HUES64 (cell line): ENCODE data around the gene ACACA.

Source experiments
- H3K27ac ChIP-seq: 2 replicates; pipeline ENCODE4 v1.7.0; 2013; ENCODE audit warnings: low read depth, low read length, inconsistent platforms
- H3K27me3 ChIP-seq: 2 replicates; pipeline ENCODE4 v1.6.1; 2013; ENCODE audit warnings: mild to moderate bottlenecking, low read length; ENCODE audit not compliant: insufficient read depth
- H3K36me3 ChIP-seq: 2 replicates; pipeline ENCODE4 v1.6.1; 2013; ENCODE audit warnings: mild to moderate bottlenecking, low read length; ENCODE audit not compliant: insufficient read depth
- H3K4me1 ChIP-seq: 2 replicates; pipeline ENCODE4 v1.6.1; 2013; ENCODE audit warnings: mild to moderate bottlenecking, low read length, moderate library complexity; ENCODE audit not compliant: insufficient read depth
- H3K4me3 ChIP-seq: 2 replicates; pipeline ENCODE4 v1.5.1; 2013; ENCODE audit warnings: mild to moderate bottlenecking, low read length, moderate library complexity
- H3K9ac ChIP-seq: 2 replicates; pipeline ENCODE4 v1.6.1; 2013; ENCODE audit warnings: mild to moderate bottlenecking, low read depth, low read length
- H3K9me3 ChIP-seq: 2 replicates; pipeline ENCODE4 v1.6.1; 2013; ENCODE audit warnings: low read depth, low read length; ENCODE audit not compliant: insufficient read depth
- WGBS: fragments of 150-250, 120-280 bp; methylation state at CpG from one replicate; pipeline ENCODE4 v1.1.7; 2013; ENCODE audit warnings: missing lambda C conversion rate; 5-methylcytosine and 5-hydroxymethylcytosine counted together

ACACA gene

GRCh38 chr17:37051833-37052232, 354.8 kb downstream of the ACACA start:
- WGBS, result 96% methylated on average over 3 of the region's 3 CpGs
- no peak overlapping the region for H3K27ac ChIP-seq
- H3K27me3 ChIP-seq, result no peaks in the 10 kb centered on the region
- no peak overlapping the region for H3K4me3 ChIP-seq
- no peak overlapping the region for H3K9ac ChIP-seq
- no peaks in the 10 kb centered on the region for H3K9me3 ChIP-seq
- peaks cover 21% of the 10 kb centered on the region for H3K4me1 ChIP-seq
- H3K36me3 ChIP-seq, result peaks cover 10% of the 10 kb centered on the region

GRCh38 chr17:37051381-37051780, 355.3 kb downstream of the ACACA start:
- Histone ChIP-seq H3K36me3 (peaks cover 6% of the 10 kb centered on the region; the same call in 1 of the 2 replicates), H3K27me3 (no peaks in the 10 kb centered on the region), H3K27ac (no peak overlapping the region; the same call in 1 of the 2 replicates), H3K9me3 (no peaks in the 10 kb centered on the region), H3K4me1 (peaks cover 25% of the 10 kb centered on the region), H3K9ac (peak overlapping the region; percentile 22; the same call in 1 of the 2 replicates), H3K4me3 (no peak overlapping the region)
- 99% methylated on average over 3 of the region's 5 CpGs for WGBS

DNA sequence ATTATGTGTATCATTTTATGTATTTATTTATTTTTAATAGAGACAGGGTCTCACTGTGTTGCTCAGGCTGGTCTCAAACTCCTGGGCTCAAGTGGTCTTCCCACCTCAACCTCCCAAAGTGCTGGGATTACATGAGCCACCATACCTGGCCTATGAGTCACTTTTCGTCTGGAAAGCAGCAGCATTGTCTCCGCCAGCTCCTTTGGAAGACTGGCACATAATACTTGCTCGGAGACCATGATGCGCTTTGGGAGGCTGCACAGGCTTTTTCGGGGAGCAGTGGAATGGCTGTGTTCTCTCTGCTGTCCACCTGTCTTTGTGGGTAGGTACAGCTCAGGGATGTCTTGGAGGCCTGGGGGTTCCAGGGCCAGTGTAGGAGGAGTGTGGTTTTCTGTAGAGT, 355.7 kb downstream of the ACACA start:
- Histone ChIP-seq H3K27me3 (no peaks in the 10 kb centered on the region), H3K27ac (no peak overlapping the region; the same call in 1 of the 2 replicates), H3K36me3 (peaks cover 6% of the 10 kb centered on the region; the same call in 1 of the 2 replicates), H3K4me3 (no peak overlapping the region), H3K9me3 (no peaks in the 10 kb centered on the region), H3K9ac (peak overlapping the region; percentile 22; the same call in 1 of the 2 replicates), H3K4me1 (peaks cover 29% of the 10 kb centered on the region)
- 87% methylated on average over 5 of the region's 5 CpGs for WGBS

DNA sequence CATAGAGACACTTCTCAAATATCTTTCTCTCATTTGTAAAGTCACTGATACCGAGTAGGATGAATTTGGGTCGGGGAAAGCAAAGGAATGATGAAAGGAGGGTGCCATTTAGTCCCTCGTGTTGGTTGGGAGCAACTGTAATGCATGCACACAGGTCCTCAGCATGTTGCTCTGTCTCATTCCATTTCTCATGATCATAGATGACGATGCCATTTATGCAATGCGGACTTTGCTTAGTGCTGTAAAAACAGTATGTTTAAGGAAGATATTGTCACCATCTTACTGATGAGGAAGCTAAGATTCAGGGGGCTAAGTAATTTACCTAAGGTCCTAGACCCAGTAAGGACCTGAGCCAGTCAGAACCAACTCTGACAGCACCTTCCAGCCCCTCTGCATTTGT, 357.8 kb downstream of the ACACA start:
- WGBS, result 94% methylated on average over 5 of the region's 5 CpGs
- H3K27ac ChIP-seq, result no peak overlapping the region
- H3K4me3 ChIP-seq, result no peak overlapping the region
- H3K36me3 ChIP-seq, result 0 out of 2 replicates have a peak, but pooled peaks cover 3% of the 10 kb centered on the region
- H3K9ac ChIP-seq, result no peak overlapping the region
- H3K27me3 ChIP-seq, result no peaks in the 10 kb centered on the region
- peaks cover 45% of the 10 kb centered on the region for H3K4me1 ChIP-seq
- H3K9me3 ChIP-seq, result no peaks in the 10 kb centered on the region

- WGBS, result 11% methylated on average over 9 of the region's 9 CpGs
- H3K4me1 ChIP-seq, result peaks cover 54% of the 10 kb centered on the region
- H3K9me3 ChIP-seq, result no peaks in the 10 kb centered on the region
- no peaks in the 10 kb centered on the region for H3K27me3 ChIP-seq
- H3K36me3 ChIP-seq, result 0 out of 2 replicates have a peak, but pooled peaks cover 3% of the 10 kb centered on the region
- no peak overlapping the region for H3K9ac ChIP-seq
- H3K27ac ChIP-seq, result no peak overlapping the region
- no peak overlapping the region for H3K4me3 ChIP-seq
Observed at GRCh38 chr17:37047631-37048104, 359.0 kb downstream of the ACACA start.

DNA sequence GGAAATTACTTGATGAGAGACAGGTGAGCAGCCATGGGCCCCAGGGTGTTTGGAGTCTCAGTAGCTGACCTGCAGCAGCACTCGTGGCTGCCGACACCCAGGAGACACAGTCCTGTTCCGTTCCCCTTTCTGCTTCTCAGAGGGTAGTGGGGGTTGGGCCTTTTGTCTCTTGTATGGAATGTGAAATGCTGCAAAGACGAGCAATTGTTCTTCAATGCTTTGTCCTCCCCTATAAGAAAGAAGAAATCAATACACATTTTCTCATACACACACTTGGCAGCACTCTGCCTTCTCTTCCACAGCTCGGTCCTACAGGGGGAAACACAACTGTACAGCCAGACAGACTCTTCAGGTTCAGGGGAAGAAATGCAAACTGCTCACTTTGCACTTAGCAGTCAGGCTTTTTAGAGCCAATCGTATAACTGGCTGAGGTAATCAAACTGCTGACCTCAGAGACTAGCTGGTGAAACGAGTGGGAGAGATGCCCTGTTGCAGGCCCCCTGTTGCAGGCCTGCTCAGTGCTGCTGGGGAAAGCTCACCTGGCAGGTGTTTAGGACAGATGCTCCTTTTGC, 361.2 kb downstream of the ACACA start:
- Histone ChIP-seq H3K9ac (no peak overlapping the region), H3K9me3 (no peaks in the 10 kb centered on the region), H3K27me3 (no peaks in the 10 kb centered on the region), H3K36me3 (0 out of 2 replicates have a peak, but pooled peaks cover 3% of the 10 kb centered on the region), H3K4me3 (no peak overlapping the region), H3K27ac (no peak overlapping the region), H3K4me1 (peaks cover 45% of the 10 kb centered on the region)
- 54% methylated on average over 7 of the region's 7 CpGs for WGBS

DNA sequence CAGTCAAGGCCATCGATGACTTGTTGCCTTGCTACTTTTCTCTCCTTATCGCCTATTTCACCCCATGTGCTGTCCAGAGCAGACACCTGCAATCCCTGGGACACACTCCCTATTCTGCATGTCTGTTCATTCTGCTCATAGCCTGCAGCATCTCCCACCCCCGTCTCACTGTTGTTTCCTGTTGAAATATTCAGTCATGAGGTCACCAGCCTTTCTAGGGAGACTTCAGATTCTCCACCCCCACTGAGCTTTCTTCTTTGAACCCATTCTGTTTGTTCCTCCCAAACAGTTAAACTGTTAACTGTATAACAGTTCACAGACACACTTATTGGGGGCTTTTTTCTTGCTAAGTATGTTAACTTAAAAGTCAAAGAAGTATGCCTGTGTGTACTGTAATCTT, 363.4 kb downstream of the ACACA start:
- peaks cover 45% of the 10 kb centered on the region for H3K4me1 ChIP-seq
- H3K9me3 ChIP-seq, result no peaks in the 10 kb centered on the region
- H3K36me3 ChIP-seq, result no peaks in the 10 kb centered on the region; the same call in 1 of the 2 replicates
- no peak overlapping the region for H3K9ac ChIP-seq
- no peak overlapping the region for H3K27ac ChIP-seq
- no peaks in the 10 kb centered on the region for H3K27me3 ChIP-seq
- H3K4me3 ChIP-seq, result no peak overlapping the region
- WGBS, result 63% methylated on average over 3 of the region's 3 CpGs

GRCh38 chr17:37041932-37042331, 364.7 kb downstream of the ACACA start:
- Histone ChIP-seq H3K27ac (no peak overlapping the region), H3K4me1 (peaks cover 39% of the 10 kb centered on the region), H3K27me3 (no peaks in the 10 kb centered on the region), H3K36me3 (no peaks in the 10 kb centered on the region; the same call in 1 of the 2 replicates), H3K9me3 (no peaks in the 10 kb centered on the region), H3K4me3 (no peak overlapping the region), H3K9ac (no peak overlapping the region)

DNA sequence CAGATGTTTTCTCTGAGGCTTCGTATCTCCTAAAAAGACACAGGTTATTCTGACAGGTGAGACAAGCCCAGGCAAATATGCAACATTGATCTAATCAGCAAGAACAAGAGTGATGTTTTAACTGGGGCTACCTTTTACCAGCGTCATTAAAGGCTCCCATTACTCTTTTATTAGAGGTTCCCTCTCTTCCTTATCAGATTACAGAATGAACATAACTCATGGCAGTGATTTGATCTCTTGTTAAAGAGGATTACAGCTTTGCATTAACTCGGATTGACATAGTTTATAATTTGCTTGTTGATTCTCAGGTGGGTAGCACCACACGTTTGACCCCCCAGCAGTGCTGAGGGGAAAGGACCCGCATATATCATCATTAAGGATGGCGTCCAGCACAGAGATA, 367.4 kb downstream of the ACACA start:
- no peaks in the 10 kb centered on the region for H3K27me3 ChIP-seq
- H3K36me3 ChIP-seq, result peaks cover 4% of the 10 kb centered on the region
- no peak overlapping the region for H3K4me3 ChIP-seq
- H3K9me3 ChIP-seq, result no peaks in the 10 kb centered on the region
- H3K4me1 ChIP-seq, result peaks cover 20% of the 10 kb centered on the region
- WGBS, result 89% methylated on average over 6 of the region's 6 CpGs
- no peak overlapping the region for H3K27ac ChIP-seq
- no peak overlapping the region for H3K9ac ChIP-seq

DNA sequence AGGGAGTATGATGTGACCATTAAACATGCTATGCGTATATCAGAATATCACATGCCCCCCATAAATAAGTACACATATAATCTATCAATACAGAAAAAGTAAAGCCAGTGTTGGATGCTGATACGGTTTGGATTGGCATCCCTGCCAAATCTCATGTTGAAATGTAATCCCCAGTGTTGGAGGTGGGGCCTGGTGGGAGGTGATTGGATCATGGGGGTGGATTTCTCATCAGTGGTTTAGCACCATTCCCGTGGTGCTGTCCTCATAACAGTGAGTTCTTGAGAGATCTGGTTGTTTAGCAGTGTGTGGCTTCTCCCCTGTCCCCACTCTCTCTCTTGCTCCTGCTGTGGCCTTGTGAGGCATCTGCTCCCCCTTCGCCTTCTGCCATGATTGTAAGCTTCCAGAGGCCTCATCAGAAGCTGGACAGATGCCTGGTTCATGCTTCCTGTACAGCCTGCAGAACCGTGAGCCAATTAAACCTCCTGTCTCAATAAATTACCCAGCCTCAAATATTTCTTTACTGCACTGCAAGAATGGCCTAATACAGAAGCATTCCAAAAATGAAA, 369.0 kb downstream of the ACACA start:
- H3K36me3 ChIP-seq, result peaks cover 11% of the 10 kb centered on the region
- H3K27me3 ChIP-seq, result no peaks in the 10 kb centered on the region
- no peak overlapping the region for H3K4me3 ChIP-seq
- H3K27ac ChIP-seq, result no peak overlapping the region
- no peak overlapping the region for H3K9ac ChIP-seq
- H3K4me1 ChIP-seq, result peaks cover 7% of the 10 kb centered on the region; the same call in 1 of the 2 replicates
- 90% methylated on average over 5 of the region's 5 CpGs for WGBS
- H3K9me3 ChIP-seq, result no peaks in the 10 kb centered on the region
